ENCODE results near the gene RAMAC.
"Not testable (repeated sequence)": the region's sequence is repeated elsewhere in the genome, so short reads cannot be mapped to it uniquely, and the experiment has no call there.

RAMAC gene

GRCh38 chr15:82985688-82986441, at the start of gene RAMAC:
Gene RAMAC, plus strand, starts transcription at chr15:82986210. Its CDS starts 2,809 bp downstream, at chr15:82989019.
- peak; percentile 92 for DNase-seq

DNA sequence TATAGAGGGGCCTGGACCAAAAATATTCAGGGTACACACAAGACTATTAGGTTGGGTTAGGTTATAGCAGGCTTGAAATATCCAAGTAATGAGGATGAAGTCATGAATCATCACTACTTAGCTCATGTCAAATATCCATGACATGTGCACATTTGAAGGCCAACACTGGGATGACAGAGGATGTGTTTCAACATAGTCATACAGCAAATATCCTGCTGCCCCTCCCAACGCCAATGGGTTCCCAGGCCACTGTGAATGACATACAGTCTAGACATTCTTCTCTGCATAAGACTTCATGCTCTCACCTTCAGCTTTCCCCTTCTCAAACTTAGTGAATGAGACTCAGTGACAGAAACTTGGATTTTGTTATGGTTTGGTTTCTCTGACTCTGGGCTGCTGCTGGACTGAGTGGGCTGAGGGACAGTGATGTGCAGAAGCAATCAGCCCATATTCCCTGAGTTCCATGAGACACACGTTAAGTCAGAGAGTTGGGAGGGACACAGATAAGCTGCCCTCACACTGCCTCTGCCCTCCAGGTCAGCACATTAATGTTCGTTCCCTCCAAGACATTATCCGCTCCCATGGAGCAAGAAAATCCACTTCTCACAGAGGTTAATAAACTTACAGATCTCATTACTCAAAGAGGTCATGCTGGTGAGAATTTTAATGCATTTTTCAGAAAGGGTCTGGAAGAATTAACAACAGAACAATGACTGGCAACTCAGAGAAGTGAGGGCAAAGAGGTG, 48.9 kb upstream of the RAMAC start:
- DNase-seq: no peak

- no peak for DNase-seq
Measured at GRCh38 chr15:82937712-82938058, 48.3 kb upstream of the RAMAC start.

DNA sequence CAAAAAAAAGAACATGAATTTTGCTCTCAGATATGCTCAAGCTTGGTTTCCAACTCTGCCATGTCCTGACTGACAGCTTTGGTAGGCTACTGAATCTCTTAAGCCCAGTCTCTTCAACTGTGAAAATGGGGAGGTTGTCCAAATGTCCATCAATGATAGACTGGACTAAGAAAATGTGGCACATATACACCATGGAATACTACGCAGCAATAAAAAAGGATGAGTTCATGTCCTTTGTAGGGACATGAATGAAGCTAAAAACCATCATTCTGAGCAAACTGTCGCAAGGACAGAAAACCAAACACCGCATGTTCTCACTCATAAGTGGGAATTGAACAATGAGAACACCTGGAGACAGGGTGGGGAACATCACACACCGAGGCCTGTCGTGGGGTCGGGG, 46.3 kb upstream of the RAMAC start:
- not testable (repeated sequence) for DNase-seq

DNA sequence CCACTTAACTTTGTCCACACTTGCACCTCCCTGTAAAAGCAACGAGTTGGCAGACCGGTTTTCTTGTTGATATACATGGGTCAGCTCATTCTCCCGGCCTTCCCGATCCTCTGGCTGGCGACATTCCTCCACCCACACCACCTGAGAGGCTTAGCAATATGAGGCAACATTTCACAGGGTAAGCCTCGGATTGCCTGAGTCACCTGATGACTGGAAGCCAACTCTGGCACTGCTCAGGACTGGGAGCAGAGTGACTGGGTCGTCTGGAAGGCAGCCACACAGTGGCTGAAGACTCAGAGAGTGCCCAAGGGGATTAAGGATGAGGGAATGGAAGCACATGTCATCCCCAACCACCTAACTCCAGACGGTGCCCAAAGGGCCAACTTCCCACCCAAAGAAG, 43.3 kb upstream of the RAMAC start:
- DNase-seq: no peak

DNA sequence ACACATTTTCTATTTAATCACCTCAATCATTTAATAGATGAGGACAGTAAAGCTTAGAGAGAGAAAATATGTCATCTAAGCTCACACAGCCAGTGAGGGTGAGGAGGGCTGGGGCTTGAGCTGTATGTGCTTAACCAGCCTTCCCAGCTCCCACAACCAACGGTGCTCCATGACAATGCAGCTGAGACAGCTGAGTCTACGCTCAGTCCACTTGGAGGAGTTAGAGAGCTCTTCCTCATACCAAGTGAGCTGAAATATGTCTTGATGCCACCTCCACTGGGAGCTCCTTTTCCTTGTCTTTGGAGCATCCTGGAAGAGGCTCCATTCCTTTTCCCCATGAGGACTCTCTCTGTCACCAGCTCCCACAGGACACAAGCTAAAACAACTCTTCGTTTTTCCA, 42.8 kb upstream of the RAMAC start:
- DNase-seq: no peak

DNA sequence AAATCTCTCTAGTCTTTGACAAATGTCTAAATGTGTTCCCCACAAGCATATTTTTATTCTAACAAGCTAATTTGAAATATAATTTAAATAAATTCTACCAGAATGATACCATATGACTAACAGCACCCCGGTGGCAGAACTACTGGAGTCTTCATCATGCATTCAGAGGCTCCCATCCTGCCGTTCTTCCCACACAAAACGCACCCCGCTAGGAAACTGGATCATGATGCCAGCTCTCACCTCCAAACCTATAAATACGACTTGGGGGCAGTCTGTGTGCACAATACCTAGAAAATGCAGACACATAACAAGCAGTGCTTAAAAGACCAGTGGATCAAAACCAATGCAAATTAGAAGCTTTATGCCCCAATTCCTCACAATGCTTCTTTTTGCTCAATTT, 42.0 kb upstream of the RAMAC start:
- no peak for DNase-seq

DNA sequence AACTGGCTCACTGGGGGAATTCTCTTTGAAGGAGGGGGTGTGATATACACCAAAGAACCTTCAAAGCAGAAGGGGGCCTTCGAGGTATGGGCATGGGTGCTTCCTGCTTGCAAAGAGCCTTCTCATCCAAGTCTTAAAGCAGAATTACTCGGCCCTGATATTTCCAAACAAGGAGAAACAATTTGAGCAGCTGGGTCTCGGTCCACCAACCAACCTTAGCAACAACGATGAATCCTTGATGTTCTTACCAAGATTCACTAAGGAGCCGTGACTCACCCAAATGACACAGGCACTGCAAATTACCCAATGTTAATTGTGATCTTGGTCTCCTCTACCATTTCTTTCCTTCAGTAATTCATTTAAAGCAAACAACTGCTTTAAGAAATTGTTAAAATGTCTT, 41.2 kb upstream of the RAMAC start:
- no peak for DNase-seq

- DNase-seq: no peak
Measured at GRCh38 chr15:82945326-82945725, 40.7 kb upstream of the RAMAC start.

DNA sequence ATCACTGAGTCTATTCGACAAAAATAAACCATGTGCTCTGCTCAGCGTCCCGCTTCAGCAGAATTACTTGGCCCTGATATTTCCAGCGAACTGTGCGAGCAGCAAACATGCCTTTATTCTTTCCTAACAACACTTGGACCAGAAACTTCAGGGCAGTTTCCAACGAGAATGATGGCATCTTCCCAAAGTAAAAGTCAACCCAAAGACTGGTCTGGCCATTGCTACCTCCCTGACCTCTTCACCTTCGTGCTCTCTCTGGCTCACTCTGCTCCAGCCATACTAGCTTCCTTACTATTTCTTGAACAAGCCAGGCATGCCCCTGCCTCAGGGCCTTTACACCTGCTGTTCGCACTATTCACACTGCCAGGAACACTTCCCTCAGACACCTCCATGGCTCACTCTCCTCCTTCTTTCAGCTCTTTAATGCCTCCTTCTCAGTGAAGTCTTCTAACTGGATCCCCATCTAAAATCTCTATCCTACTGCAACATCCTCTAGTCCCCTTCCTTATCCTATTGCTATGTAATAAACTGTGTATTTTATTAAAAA, 39.8 kb upstream of the RAMAC start:
- DNase-seq: no peak

- no peak for DNase-seq
Measured at GRCh38 chr15:82950295-82950694, 35.7 kb upstream of the RAMAC start.

- DNase-seq: no peak
Measured at GRCh38 chr15:82950746-82951370, 35.2 kb upstream of the RAMAC start.

GRCh38 chr15:82951472-82952157, 34.4 kb upstream of the RAMAC start:
- DNase-seq: no peak

DNA sequence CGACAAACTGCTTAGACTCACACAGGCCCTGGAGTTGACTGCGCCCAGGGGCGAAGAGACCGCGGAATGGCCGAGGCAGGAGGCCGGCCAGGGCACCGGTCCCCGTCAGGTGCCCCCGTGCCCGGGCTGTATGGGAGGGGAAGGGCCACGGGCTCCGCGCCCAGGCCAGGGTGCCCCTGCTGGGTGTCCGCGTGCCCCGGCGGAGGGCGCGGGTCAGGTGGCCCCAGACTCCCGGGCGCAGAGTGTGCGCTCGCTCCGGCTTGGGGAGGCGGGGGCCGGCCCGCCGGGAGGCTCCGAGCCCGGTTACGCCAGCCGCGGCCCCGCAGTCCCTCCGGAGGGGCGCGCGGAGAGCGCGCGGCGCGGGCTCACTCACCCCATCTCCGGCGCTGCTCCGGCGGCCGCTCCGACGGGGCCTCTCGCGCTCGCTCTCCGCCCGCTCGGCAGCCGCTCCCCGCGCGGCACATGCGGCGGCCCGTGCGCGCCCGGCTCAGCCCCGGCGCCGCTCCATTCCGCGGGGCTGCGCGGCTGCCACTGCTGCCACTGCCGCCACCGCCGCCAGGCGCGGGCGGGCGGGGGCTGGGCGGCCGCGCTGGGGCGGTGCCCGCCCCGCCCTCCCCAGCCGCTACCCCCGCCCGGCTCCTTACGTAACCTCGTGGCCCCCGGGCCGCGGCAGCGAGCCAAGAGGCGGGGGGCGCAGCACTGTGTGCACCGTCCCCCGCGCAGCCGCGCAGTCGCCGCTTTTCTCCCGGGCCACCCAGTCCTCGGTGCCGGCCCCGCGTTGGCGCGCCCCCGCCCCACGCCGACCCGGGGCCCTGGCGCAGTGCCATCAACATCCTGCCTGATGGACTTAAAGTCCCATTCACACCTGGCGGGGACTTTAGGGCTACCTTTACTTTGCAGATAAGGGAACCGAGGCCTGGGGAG, 33.6 kb upstream of the RAMAC start, which contains the start of gene HOMER2:
Gene HOMER2 (minus strand): TSS at position 563 of the 924 bp plus-strand sequence. CDS start 185 bp downstream, at position 378.
- no peak for DNase-seq

GRCh38 chr15:82958638-82959037, 27.4 kb upstream of the RAMAC start:
- no peak for DNase-seq

- DNase-seq: no peak
Measured at GRCh38 chr15:82959423-82959822, 26.6 kb upstream of the RAMAC start.

- DNase-seq: no peak
Measured at GRCh38 chr15:82960766-82961165, 25.2 kb upstream of the RAMAC start.

- DNase-seq: no peak
Measured at GRCh38 chr15:82963471-82964341, 22.3 kb upstream of the RAMAC start.

- no peak for DNase-seq
Measured at GRCh38 chr15:82964890-82965289, 21.1 kb upstream of the RAMAC start.

DNA sequence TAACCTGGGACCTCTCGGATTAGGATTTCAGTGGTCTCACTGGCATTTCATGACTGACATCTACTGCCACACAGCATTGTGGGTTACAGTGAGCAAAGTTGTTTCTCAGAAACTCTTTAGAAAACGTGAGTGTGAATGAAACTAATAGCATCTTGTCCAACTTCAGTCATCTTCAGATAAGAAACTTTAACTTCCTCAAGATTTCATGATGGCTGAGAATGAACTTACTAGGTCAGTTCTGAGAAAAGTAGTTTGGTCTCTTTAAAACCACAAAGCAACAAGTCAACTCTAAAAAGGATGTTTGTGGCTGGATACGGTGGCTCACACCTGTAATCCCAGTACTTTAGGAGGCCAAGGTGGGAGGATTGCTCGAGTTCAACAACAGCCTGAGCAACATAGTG, 19.3 kb upstream of the RAMAC start:
- no peak for DNase-seq

- no peak for DNase-seq
Measured at GRCh38 chr15:82968066-82968465, 17.9 kb upstream of the RAMAC start.

All from activated naive CD4-positive, alpha-beta T cell treated with Interleukin-2 at 50 U/mL for 16 hours (primary cell).